HG03097 (cell line): ENCODE results near the gene SAMM50.

Experiments used
- ATAC-seq: cut with Tn5 transposase; IDR thresholded peaks from one replicate; pipeline ENCODE4 v1.9.1; 2021; ENCODE audit not compliant: unreplicated experiment, low FRiP score

SAMM50 gene

DNA sequence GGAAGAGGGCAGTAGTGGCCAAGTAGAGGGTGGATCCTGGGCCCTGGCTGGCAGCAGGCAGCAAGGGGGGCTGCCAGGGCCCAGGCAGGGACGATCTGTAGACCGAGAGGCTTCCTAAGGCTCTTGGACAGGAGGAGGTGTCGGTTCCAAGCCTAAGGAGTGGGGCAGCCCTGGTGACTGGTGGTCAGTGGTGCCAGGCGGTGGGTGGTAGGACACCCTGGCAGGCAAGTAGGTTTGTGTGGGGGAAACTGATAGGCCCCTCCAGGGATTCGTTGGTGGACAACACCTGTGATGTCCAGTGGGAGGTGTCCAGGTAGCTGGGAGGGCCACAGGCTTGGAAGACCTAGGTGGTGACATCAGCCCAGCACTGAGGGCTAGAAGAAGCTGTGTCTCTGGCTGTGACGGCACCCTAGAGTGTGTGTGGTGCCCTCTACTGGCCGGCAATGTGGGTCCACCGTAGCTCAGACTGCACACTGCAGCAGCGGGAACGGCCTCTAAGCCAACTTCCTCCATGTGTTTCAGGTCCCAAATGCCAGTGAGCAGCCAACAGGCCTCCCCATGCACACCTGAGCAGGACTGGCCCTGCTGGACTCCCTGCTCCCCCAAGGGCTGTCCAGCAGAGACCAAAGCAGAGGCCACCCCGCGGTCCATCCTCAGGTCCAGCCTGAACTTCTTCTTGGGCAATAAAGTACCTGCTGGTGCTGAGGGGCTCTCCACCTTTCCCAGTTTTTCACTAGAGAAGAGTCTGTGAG, 9.4 kb upstream of the SAMM50 start:
- ATAC-seq, result no peak

DNA sequence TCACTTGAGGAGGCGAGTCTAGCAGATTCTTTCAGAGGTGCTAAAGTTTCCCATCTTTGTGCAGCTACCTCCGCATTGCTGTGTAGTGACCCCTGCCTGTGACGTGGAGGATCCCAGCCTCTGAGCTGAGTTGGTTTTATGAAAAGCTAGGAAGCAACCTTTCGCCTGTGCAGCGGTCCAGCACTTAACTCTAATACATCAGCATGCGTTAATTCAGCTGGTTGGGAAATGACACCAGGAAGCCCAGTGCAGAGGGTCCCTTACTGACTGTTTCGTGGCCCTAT, 8.9 kb upstream of the SAMM50 start:
- ATAC-seq, result no peak

- ATAC-seq, result no peak
Observed at GRCh38 chr22:43948836-43949406, 6.3 kb upstream of the SAMM50 start.

DNA sequence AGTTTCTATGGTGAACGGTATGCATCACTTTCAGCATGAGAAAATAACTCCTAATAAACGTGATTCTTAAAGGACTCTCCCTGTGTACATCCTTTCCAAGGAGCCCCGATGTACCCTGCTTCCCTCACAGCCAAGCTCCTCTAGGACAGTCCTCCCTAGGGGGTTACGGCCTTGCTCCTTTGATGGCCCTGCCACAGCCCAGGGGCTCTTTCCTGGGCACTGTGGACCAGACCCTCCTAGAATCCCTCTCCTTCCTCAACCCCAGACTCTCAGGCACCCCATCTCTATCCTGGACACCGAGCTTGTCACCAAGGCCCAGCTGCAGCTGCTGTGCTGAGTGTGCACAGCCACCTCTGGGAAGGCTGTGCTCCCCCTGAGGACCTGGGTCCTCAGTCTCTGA, 3.9 kb upstream of the SAMM50 start:
- ATAC-seq, result no peak

DNA sequence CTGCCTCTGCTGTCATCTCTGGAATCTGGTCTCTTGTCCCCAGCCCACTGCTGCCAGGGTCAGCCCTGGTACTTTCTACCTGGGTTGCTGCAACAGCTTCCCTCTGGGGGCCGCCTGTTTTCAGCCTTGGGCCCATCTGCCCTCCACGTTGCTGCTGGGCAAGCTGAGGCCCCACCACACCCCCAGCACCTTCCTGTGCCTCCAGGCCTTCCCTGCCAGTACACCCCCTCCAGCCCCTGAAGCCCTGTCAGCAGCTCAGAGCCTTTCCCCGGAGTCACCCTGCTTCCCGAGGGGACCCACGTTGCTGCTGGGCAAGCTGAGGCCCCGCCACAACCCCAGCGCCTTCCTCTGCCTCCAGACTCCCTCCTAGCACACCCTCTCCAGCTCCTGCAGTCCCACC, 3.3 kb upstream of the SAMM50 start:
- ATAC-seq, result no peak

- ATAC-seq, result no peak
Observed at GRCh38 chr22:43953988-43954785, 1.1 kb upstream of the SAMM50 start.

DNA sequence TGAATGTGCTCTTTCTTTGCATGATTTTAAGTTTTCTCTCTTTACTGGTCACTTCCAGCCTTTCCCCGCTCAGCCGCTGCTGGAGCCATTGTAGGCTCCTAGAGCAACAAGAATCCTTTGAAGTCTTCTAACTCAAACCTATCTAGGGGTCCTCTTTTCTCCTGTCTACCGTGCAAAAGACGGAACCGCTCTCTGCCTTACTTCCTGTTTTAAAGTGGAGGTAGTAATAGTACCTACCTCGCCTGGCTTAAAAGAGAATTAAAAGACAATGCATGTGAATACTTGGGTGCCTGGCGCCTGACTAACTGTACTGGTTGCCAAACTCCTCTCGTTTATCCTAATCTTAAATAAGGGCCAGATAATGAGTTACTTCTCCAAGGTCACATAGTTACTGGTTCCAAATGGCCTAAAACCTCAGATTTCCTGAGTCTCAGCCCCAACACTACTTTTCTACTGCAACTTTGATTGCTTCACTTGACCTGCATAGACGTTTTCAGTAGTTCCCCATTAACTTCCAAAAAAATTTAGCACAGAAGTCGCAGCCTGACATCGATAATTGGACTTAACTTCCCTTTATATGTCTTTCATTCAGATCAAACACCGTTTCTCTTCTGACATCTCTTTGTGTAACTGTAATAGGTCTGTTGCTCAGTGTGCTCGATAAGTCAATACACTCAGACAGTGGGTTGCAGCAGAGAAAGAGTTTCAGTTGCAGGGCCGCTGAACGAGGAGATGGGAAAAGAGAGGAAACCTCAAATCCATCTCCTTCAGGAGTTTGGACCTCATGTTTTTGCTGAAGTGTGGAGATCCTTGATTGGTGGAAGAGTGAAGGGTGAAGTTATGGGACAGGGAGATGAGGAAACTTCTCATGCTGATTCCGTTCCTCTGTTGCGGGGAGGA, 891 bp downstream of the SAMM50 start:
- ATAC-seq, result no peak

DNA sequence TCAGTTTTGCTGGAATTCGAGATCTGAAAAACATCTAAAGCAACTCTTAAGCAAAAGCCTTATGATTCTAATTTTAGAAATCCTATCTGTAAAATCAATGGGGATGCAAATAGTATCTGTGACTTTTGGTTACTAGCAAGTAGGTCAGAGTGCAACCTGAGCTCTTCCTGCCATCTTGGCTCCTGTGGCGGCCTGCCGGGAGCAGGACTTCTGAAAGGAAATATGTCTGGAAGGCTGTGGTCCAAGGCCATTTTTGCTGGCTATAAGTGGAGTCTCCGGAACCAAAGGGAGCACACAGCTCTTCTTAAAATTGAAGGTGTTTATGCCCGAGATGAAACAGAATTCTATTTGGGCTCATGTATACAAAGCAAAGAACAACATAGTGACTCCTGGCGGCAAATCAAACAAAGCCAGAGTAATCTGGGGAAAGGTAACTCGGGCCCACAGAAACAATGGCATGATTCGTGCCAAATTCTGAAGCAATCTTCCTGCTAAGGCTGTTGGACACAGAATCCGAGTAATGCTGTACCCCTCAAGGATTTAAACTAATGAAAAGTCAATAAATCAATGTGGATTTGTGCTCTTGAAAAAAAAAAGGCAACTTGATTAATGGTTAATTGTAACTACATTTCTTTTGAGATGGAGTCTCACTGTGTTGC, 1.7 kb downstream of the SAMM50 start:
- no peak for ATAC-seq

- ATAC-seq, result no peak
Observed at GRCh38 chr22:43957871-43958270, 2.6 kb downstream of the SAMM50 start.

DNA sequence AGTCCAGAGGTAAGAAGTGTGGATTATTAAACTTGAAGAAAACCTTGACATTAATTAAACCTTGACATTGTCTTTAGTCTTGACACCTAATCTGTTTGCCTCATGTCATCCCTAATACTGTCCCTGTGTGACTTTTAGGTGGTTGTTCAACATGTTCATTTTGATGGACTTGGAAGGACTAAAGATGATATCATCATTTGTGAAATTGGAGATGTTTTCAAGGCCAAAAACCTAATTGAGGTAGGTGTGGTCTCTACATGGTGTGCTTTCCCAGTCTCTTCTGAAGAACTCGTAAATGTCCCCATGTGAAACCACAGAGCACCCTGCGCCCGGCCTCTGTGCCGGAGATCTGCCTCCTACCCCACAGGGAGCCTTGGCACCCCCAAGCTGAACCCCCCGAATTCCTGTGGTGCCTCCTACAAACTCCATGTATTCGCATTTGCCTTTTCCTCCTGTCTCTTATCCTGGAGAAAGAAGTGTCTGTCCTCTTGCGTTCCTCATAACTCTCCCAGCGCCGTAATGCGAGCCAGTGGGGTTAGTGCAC, 9.1 kb downstream of the SAMM50 start:
- ATAC-seq, result no peak

GRCh38 chr22:43967069-43967468, 11.8 kb downstream of the SAMM50 start:
- no peak for ATAC-seq

GRCh38 chr22:43968614-43969013, 13.4 kb downstream of the SAMM50 start:
- no peak for ATAC-seq

GRCh38 chr22:43969021-43969878, 14.0 kb downstream of the SAMM50 start:
- no peak for ATAC-seq

DNA sequence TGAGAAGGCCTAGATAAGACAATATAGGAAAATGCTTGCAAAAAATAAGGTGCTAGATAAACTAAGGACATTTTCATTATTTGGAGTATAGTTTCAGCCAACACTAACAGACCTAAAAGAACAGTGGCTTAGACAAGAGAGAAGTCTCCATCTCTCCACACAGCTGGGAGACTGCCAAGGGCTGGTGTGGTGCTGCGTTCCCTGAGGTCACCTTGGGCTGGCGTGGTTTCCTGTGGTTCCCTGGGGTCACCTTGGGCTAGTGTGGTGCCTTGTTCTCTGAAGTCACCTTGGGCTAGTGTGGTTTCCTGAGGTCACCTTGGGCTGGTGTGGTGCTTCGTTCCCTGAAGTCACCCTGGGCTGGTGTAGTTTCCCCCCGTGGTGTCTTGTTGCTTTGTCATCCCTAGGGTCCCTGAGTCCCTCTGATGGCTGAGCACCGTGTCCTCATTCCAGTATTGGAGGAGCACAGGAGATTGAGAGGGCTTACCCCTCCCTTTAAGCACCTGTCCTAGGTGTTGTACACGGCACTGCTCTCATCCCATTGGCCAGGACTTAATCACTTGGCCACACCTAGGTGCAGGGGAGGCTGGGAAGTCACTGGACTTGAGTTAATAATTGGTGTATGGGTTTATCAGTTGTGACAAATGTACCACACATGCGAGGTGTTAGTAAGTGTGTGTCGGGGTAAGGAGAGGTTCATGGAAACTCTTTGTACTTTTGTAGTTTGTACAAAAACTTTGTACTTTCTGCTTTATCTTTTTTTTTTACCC, 14.9 kb downstream of the SAMM50 start:
- no peak for ATAC-seq

DNA sequence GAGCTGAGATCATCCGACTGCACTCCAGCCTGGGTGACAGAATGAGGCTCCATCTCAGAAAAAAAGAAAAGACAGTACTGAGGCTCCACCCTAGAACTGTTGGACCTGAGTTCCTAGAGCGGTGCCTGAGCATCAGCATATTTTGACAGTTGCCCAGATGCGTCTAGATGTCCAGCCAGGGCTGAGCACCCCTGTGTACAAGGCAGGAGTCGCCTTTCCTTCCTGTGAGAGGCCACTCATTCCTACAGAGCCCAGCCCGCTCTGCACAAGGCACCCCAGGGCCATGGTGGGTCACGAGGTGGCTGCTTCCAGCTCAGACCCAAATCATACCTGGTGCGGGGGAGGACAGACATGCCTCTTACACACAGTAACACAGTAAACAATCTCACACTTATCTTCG, 15.9 kb downstream of the SAMM50 start:
- ATAC-seq, result no peak

- no peak for ATAC-seq
Observed at GRCh38 chr22:43972931-43973462, 17.8 kb downstream of the SAMM50 start.

DNA sequence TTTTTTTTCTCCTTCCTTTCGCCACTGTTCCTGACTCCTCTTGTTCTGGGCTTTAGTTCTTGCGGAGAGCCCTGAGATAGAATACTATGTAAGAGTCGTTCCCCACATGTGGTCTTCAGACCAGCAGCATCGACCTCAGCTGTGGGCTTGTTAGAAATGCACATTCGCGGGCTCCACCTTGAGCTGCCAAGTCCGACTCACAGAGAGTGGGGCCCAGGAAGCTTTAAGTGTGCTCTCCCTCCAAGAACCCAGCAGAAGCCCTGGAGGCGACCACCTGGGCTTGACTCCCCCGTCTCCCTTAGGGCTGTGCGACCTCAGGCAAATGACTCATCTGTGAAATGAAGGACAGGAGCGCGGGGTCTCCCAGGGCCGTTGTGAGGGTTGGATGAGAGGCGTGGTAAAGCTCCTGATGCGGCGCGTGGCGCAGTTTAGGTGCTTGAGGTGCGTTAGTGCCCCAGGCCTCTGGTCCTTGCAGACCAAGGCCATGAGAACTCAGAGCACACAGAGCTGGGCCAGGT, 18.8 kb downstream of the SAMM50 start:
- no peak for ATAC-seq

GRCh38 chr22:43975041-43975440, 19.8 kb downstream of the SAMM50 start:
- no peak for ATAC-seq
